OCI-LY3 (cell line): ENCODE results near the gene COG1.

ENCODE experiments used
- CTCF ChIP-seq: fragments of 200-600, 300-600 bp; sonication (generic); IDR thresholded peaks from 2 replicates; pipeline ENCODE4 v1.5.1; 2014; ENCODE audit warnings: antibody characterized with exemption, low read length, low read depth
- EZH2phosphoT487 ChIP-seq: fragments of 200-600 bp; shearing (Covaris generic); IDR thresholded peaks from 2 replicates; pipeline ENCODE4 v1.6.1; 2018; ENCODE audit warnings: antibody characterized with exemption, mixed run types, low read depth

GRCh38 chr17:73209436-73209835, 16.6 kb downstream of the COG1 start:
- TF ChIP-seq CTCF (no peak), EZH2phosphoT487 (no peak)
